HL-60 (cell line): ENCODE results near the gene IAH1.

Experiments
- GABPA ChIP-seq: IDR thresholded peaks from 2 replicates; pipeline ENCODE4 v1.6.1; 2012; ENCODE audit warnings: low read depth
- POLR2AphosphoS5 ChIP-seq: IDR thresholded peaks from 2 replicates; pipeline ENCODE4 v1.6.1; 2012; ENCODE audit warnings: low read depth
- SPI1 ChIP-seq: IDR thresholded peaks from 2 replicates; pipeline ENCODE4 v1.6.1; 2012; ENCODE audit warnings: low read depth, mild to moderate bottlenecking, borderline replicate concordance
- TF ChIP-seq, protein P1 (sequence below): IDR thresholded peaks from one replicate; pipeline ENCODE4 v1.5.1; 2011; ENCODE audit warnings: low read length, control low read depth, inconsistent platforms; ENCODE audit not compliant: insufficient read depth
- TF ChIP-seq, protein P2 (sequence below): IDR thresholded peaks from 2 replicates; pipeline ENCODE4 v1.6.1; 2012; ENCODE audit warnings: low read depth; ENCODE audit not compliant: insufficient replicate concordance

DNA sequence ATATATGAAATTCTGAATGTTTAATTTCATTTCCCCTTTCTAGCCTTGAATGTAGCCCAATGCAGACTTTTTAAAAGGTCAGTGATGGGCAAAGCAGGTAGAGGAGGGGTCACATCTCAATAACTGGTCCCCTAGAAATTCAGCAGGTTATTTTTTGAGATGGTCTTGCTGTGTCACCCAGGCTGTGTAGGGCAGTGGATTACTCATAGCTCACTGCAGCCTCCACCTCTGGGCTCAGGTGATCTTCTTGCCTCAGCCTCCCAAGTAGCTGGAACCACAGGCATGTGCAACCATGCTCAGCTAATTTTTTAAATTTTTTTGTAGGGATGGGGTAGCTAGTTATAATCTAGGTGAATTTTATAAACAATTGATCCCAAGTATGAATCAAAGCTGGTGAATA is 8.8 kb downstream of the IAH1 start:
- TF ChIP-seq, protein P1, sequence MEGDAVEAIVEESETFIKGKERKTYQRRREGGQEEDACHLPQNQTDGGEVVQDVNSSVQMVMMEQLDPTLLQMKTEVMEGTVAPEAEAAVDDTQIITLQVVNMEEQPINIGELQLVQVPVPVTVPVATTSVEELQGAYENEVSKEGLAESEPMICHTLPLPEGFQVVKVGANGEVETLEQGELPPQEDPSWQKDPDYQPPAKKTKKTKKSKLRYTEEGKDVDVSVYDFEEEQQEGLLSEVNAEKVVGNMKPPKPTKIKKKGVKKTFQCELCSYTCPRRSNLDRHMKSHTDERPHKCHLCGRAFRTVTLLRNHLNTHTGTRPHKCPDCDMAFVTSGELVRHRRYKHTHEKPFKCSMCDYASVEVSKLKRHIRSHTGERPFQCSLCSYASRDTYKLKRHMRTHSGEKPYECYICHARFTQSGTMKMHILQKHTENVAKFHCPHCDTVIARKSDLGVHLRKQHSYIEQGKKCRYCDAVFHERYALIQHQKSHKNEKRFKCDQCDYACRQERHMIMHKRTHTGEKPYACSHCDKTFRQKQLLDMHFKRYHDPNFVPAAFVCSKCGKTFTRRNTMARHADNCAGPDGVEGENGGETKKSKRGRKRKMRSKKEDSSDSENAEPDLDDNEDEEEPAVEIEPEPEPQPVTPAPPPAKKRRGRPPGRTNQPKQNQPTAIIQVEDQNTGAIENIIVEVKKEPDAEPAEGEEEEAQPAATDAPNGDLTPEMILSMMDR, result no peak
- TF ChIP-seq GABPA (no peak), POLR2AphosphoS5 (no peak), SPI1 (no peak)
- TF ChIP-seq, protein P2, sequence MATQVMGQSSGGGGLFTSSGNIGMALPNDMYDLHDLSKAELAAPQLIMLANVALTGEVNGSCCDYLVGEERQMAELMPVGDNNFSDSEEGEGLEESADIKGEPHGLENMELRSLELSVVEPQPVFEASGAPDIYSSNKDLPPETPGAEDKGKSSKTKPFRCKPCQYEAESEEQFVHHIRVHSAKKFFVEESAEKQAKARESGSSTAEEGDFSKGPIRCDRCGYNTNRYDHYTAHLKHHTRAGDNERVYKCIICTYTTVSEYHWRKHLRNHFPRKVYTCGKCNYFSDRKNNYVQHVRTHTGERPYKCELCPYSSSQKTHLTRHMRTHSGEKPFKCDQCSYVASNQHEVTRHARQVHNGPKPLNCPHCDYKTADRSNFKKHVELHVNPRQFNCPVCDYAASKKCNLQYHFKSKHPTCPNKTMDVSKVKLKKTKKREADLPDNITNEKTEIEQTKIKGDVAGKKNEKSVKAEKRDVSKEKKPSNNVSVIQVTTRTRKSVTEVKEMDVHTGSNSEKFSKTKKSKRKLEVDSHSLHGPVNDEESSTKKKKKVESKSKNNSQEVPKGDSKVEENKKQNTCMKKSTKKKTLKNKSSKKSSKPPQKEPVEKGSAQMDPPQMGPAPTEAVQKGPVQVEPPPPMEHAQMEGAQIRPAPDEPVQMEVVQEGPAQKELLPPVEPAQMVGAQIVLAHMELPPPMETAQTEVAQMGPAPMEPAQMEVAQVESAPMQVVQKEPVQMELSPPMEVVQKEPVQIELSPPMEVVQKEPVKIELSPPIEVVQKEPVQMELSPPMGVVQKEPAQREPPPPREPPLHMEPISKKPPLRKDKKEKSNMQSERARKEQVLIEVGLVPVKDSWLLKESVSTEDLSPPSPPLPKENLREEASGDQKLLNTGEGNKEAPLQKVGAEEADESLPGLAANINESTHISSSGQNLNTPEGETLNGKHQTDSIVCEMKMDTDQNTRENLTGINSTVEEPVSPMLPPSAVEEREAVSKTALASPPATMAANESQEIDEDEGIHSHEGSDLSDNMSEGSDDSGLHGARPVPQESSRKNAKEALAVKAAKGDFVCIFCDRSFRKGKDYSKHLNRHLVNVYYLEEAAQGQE, result no peak
